Measurements from ENCODE around the gene SEMA3G.

Gene SEMA3G

DNA sequence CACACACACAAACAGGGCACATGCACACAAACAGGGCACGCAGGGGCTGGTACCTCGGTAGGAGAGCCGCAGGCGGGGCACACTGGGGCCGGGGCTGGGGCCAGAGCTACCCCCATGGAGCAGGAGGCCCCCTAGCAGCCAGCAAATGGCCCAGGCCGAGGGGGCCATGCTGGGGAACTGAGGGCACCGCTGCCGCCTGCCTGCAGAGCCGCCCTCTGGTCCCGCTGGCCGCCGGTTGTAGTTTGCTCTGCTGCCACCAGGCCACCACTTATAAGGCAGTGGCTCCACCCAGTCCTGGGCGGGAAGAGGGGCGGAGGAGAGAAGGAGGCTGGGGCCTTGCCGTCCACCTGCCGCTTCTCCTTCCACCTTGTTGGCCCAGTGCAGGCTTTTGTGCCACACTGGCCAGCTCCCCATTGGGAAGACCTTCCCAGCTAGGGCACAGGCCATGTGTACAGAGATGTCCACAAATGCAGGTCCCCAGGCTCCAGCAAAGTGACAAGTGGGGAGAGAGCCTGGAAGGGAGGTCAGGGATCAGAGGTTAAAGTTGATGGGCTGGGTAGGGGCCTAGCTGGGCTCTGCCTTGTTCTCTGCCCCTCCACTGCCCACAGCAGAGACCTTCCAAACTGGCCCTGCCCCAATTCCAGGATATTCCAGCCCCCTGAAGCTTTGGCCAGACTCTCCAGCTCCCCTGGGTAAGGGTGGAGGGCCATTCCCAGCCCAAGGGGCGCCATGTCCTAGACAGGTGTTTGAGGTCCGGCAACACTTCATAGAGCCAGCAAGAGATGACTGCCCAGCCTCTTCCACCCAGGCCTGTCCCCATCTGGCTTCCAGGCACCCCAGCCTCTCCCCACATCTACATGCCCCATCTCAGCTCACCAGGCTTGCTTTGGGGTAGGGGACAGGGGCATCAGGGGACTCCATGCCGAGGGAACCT lies at the start of gene SEMA3G:
Gene SEMA3G (minus strand): TSS at position 244 of the 934 bp plus-strand sequence. CDS start 76 bp downstream, at position 168.
- peak; percentile 30 to 46 for DNase-seq (ENCODE audit: low read depth in 2 of 2)

DNA sequence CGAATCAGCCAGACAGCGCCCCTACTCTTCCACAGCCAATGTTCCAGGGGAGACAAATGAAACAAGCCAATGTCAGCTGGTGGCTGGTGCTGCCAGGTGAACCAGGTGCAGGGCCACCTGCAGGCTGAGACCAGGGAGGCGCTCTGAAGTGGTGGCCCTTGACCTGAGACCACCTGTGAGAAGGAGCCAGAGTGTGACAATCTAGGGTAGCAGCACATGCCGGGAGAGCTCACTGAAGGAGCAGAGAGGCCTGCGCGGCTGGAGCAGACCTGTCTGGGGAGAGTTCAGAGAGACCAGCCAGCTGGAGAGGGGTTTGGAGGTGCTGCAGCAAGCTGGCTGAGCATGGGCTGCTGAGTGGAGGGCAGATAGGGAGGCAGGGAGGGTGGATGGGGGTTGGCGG lies 49.5 kb upstream of the SEMA3G start:
- no peak for DNase-seq (ENCODE audit: low read depth in 2 of 2)

GRCh38 chr3:52493232-52494017 lies 48.5 kb upstream of the SEMA3G start:
- no peak for DNase-seq (ENCODE audit: low read depth in 2 of 2)

DNA sequence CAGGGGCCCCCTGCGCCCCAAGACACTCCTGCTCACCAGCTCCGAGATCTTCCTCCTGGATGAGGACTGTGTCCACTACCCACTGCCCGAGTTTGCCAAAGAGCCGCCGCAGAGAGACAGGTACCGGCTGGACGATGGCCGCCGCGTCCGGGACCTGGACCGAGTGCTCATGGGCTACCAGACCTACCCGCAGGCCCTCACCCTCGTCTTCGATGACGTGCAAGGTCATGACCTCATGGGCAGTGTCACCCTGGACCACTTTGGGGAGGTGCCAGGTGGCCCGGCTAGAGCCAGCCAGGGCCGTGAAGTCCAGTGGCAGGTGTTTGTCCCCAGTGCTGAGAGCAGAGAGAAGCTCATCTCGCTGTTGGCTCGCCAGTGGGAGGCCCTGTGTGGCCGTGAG lies 47.2 kb upstream of the SEMA3G start:
- no peak for DNase-seq (ENCODE audit: low read depth in 2 of 2)

GRCh38 chr3:52490939-52491526 lies 46.1 kb upstream of the SEMA3G start:
- DNase-seq (ENCODE audit: low read depth in 2 of 2): no peak

DNA sequence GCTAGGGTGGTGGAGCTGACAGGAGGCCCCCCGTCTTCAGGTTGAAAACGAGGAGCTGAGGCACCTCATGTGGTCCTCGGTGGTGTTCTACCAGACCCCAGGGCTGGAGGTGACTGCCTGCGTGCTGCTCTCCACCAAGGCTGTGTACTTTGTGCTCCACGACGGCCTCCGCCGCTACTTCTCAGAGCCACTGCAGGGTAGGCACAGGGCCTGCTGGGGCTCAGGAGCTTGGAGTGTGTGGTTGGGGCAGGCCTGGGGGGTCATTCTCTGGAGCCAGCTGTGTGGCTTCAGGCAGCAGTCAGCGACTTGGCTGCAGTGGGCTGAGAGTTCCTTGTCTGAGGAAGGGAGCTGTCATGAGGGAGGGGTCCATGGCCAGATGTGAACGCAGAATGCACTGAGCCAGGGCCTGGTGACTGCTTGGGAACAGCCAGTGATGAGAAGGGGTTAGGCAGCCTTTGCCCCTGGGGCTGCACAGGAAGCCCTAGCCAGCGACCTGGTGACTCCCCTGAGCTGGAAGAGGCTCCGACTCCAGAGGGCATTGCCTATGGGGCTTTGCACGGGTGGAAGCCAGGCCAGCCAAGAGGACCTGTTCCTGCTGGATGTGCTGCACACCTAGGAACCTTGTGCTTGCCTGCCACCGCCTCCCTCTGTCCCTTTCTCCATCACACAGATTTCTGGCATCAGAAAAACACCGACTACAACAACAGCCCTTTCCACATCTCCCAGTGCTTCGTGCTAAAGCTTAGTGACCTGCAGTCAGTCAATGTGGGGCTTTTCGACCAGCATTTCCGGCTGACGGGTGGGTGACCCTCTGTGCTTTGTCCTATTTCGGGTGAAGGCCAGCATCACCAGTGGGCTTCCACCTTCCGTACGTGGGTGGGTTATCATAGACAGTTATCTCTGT lies 45.4 kb upstream of the SEMA3G start:
- DNase-seq (ENCODE audit: low read depth in 2 of 2): no peak

DNA sequence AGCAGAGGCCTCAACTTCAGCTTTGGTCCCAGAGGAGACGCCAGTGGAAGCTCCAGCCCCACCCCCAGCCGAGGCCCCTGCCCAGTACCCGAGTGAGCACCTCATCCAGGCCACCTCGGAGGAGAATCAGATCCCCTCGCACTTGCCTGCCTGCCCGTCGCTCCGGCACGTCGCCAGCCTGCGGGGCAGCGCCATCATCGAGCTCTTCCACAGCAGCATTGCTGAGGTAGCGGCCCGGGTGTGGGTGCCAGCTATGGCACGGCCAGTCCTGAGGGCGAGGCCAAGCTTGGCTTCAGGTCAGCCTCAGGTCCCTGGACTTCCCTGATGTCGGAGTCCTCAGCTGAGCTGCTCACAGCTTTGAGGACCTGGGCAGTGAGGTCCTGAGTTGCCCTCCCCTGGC lies 44.5 kb upstream of the SEMA3G start:
- DNase-seq (ENCODE audit: low read depth in 2 of 2): no peak

GRCh38 chr3:52488746-52489145 lies 43.8 kb upstream of the SEMA3G start:
- no peak for DNase-seq (ENCODE audit: low read depth in 2 of 2)

DNA sequence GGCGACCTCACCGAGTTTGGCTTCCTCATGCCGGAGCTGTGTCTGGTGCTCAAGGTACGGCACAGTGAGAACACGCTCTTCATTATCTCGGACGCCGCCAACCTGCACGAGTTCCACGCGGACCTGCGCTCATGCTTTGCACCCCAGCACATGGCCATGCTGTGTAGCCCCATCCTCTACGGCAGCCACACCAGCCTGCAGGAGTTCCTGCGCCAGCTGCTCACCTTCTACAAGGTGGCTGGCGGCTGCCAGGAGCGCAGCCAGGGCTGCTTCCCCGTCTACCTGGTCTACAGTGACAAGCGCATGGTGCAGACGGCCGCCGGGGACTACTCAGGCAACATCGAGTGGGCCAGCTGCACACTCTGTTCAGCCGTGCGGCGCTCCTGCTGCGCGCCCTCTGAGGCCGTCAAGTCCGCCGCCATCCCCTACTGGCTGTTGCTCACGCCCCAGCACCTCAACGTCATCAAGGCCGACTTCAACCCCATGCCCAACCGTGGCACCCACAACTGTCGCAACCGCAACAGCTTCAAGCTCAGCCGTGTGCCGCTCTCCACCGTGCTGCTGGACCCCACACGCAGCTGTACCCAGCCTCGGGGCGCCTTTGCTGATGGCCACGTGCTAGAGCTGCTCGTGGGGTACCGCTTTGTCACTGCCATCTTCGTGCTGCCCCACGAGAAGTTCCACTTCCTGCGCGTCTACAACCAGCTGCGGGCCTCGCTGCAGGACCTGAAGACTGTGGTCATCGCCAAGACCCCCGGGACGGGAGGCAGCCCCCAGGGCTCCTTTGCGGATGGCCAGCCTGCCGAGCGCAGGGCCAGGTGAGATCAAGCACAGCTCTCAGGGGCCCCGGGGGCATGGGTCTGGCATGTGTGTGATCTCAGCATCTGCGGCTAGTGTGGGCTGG lies 43.1 kb upstream of the SEMA3G start:
- DNase-seq (ENCODE audit: low read depth in 2 of 2): no peak

DNA sequence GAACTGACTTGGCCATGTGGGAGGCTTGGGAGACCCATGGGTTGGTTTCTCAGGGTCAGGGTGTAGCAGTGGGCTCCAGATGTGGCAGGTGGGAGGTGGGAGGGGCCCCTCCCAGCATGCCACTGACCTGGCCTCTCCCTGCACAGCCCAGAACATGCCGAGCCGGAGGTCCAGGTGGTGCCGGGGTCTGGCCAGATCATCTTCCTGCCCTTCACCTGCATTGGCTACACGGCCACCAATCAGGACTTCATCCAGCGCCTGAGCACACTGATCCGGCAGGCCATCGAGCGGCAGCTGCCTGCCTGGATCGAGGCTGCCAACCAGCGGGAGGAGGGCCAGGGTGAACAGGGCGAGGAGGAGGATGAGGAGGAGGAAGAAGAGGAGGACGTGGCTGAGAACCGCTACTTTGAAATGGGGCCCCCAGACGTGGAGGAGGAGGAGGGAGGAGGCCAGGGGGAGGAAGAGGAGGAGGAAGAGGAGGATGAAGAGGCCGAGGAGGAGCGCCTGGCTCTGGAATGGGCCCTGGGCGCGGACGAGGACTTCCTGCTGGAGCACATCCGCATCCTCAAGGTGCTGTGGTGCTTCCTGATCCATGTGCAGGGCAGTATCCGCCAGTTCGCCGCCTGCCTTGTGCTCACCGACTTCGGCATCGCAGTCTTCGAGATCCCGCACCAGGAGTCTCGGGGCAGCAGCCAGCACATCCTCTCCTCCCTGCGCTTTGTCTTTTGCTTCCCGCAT lies 42.3 kb upstream of the SEMA3G start:
- no peak for DNase-seq (ENCODE audit: low read depth in 2 of 2)

DNA sequence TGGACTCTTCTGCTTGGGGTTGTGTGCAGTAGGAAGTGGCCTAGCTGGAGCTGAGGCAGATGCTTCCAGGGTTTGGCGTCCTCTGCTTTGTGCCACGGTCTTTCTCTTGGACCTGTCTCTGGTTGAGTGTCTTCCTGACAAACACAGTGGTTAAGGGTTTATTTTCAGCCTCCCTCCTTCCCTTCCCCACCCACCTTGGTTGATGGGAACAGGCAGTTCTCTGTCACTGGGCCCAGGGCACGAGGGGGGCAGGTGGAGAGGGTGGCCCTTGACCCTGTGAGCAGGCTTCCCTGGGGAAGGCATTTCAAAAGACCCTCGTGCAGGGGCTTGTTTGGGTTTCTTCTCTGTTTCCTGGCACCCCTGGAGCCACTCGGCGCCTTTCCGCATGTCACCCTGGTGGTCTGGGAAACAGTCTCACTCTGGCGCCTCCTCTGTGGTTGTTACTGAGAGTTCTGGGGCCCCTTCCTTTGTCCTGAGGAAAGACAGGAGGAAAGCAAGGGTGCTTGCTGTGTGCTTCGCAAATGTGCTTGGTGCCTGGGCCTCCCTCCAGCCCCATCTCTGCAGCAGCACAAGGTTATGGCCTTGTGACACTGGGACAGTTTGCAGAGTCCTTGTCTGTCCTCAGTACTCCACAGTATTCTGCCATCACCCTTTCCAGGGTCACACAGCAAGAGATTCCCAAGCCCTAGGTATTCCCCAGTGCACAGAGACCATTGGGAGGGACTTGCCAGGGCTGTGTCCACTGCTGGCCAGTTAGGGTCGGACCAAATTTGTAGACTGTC lies 40.0 kb upstream of the SEMA3G start:
- no peak for DNase-seq (ENCODE audit: low read depth in 2 of 2)

DNA sequence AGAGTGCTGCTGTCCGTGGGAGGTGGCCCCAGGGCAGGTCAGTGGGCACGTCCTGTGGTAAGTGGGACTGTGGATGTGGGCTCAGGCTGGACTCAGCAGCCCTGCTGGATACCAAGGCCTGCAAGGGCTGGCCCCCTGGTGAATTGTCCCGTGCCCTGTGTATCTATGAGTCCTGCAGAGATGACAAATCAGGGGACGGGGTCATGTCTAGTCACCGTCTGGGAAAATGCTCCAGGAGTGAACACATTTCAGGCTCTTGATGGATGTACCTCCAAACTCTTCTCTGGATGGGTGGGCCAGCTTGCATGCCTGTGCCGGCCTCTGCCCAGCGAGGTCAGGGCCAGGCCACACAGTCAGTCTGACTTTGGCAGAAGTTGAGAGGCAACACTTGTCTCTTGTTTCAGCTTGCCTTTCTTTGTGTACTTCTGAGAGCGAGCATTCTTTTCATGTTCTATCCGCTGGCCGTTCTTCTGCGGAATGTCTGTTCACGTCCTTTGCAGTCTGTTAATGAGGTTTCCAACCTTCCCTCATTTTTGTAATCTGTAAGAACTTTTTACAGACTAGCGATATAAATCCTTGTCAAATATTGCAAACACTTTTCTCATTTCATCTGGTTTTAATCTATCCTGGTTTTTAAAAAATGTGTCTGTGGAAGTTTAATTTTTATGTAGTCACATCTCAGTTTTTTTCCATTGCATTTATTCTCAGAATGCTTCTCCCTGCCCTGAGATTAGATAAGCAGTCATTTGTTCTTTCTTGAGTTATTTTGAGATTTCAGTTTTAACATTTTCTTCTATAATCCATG lies 38.9 kb upstream of the SEMA3G start:
- DNase-seq (ENCODE audit: low read depth in 2 of 2): no peak

- DNase-seq (ENCODE audit: low read depth in 2 of 2): no peak
Observed at GRCh38 chr3:52483081-52483480, 38.2 kb upstream of the SEMA3G start.

DNA sequence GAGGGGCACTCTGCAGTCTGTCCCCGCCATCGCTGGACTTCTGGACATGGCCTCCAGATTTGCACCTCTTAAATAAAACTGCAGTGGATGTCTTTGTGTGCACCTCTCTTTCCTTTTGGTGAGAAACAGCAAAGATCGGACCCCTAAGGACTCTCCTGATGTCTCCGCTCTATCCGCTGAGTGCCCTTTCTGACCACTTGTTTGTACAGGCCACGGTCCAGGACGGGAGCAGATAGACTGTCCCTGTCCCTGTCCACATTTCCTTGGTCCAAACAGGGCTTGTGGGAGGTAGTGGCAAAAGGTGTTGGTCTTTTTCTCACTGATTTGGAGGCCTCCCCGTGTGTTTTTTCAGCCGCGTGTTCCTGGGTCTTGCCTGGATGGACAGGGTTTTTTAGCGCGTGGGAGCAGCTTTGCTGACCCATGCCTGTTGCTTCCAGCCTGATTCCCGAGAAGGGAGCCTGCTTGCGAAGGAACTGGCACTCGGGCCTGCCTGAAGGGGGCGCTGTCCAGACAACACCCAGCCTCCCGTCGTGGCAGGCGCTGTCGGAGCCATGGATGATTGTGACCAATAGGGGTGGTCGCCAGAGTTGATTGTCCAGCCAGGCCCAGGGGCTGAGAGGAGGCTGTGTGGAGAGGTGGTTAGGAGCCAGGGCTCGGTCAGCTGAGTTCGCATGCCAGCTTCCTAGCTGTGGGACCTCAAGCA lies 37.1 kb upstream of the SEMA3G start:
- no peak for DNase-seq (ENCODE audit: low read depth in 2 of 2)

DNA sequence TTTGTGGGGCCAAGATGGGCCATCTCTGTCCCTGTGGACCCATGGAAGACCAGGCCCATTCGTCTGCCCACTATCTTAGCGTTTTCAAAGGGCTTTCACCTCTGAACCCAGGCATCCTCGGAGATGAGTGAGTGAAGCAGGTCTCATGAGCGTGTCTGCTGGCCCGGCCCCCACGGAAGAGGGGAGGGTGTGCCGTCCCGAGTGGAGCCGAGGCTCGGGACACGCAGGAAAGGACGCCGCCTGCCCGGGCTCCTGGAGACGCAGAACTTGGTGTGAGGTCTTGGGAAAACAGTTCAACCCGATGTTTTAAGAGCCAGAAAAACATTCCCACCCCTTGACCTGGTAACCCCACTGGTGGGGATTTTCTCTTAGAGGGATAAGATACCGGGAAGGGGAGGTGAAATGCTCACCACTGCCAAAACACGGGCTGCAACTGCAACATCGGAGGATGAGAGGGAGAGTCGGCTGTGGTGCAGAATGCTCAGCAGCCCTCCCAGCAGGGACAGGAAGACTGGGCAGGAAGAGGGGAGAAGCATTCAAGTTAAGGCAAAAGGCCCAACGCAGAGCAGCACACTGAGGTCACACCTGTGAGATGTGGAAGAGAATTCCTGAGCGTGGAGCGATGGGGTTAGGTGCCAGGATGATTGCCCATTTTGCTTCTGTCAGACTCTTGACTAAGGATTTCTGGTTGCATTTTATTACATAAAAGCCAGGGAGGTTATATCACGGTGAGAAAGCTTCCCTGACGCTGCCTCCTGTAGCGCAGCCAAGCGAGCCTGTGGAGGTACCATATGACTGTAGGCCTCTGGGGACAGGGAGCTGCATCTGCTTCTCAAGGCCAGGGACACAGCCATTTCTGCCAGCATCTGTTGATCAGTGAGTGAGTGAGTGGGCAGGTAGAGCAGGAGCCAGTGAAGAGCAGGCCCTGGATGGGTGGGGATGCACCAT lies 36.1 kb upstream of the SEMA3G start:
- no peak for DNase-seq (ENCODE audit: low read depth in 2 of 2)

GRCh38 chr3:52479877-52480575 lies 35.1 kb upstream of the SEMA3G start:
- no peak for DNase-seq (ENCODE audit: low read depth in 2 of 2)

Measured in stimulated activated CD4-positive, alpha-beta T cell treated with anti-CD3 and anti-CD28 coated beads, Interleukin-1b, Interleukin-23, amount 100 ng/mL, for 1 hour (primary cell).